A549 treated with Mapracorat at 1 μM for 4 hours (cell line): ENCODE results near the gene ADGB. TPM values are rescaled to one million over a fixed set of nuclear protein-coding genes. Genes with fewer than 3 reads are reported as not detected.

ENCODE experiments used
- total RNA-seq: library from RNA; stranded (reverse); fragments of 200-300 nt; extraction: Qiagen RNA extraction; gene quantifications from 5 replicates; pipeline ENCODE4 v1.2.3, GENCODE V29; 2022

ADGB gene
- not detected in 5 replicates for total RNA-seq

GRCh38 chr6:146598772-146599405 lies at the start of gene ADGB:
Gene ADGB (plus strand): TSS chr6:146598972. CDS start chr6:146599041, 69 bp downstream.

Other genes with a start within 250 kb of the ADGB start
- 35.7 to 45.1 TPM (median 43.7 TPM) in 5 replicates for gene RAB32, start 55.1 kb upstream of the ADGB start, total RNA-seq